Measurements from ENCODE around the gene SH2D4B.

Gene SH2D4B

GRCh38 chr10:80529604-80530003 is 8.1 kb upstream of the SH2D4B start:
- ATAC-seq = no peak
- TF ChIP-seq ZFP3 (CRISPR knock-in tag; IDR thresholded peaks at IDR 0.05) (no peak), ESRRG (CRISPR knock-in tag; IDR thresholded peaks at IDR 0.05) (no peak), SNAI2 (CRISPR knock-in tag; IDR thresholded peaks at IDR 0.05) (no peak), TCF4 (CRISPR knock-in tag; IDR thresholded peaks at IDR 0.05; ENCODE audit: borderline replicate concordance) (no peak), CREB5 (CRISPR knock-in tag; IDR thresholded peaks at IDR 0.05; ENCODE audit: low read depth) (no peak), ISL1 (CRISPR knock-in tag; IDR thresholded peaks at IDR 0.05) (no peak), ZNF565 (CRISPR knock-in tag; conservative IDR thresholded peaks at IDR 0.05; ENCODE audit: low read depth) (no peak), ARNTL (CRISPR knock-in tag; IDR thresholded peaks at IDR 0.05; ENCODE audit: borderline replicate concordance, low read depth) (no peak), BACH2 (CRISPR knock-in tag; IDR thresholded peaks at IDR 0.05; ENCODE audit: borderline replicate concordance) (no peak), OSR1 (CRISPR knock-in tag; IDR thresholded peaks at IDR 0.05) (no peak), ZNF8 (CRISPR knock-in tag; IDR thresholded peaks at IDR 0.05) (no peak), ZC3H10 (CRISPR knock-in tag; IDR thresholded peaks at IDR 0.05) (no peak), CSRNP3 (CRISPR knock-in tag; IDR thresholded peaks at IDR 0.05) (no peak), CSDC2 (CRISPR knock-in tag; IDR thresholded peaks at IDR 0.05) (no peak), GLIS3 (CRISPR knock-in tag; IDR thresholded peaks at IDR 0.05) (no peak), TSHZ2 (CRISPR knock-in tag; IDR thresholded peaks at IDR 0.05) (no peak), POU6F1 (CRISPR knock-in tag; IDR thresholded peaks at IDR 0.05; ENCODE audit: borderline replicate concordance, low read depth) (no peak)

GRCh38 chr10:80530251-80530650 is 7.5 kb upstream of the SH2D4B start:
- TF ChIP-seq PPARA (CRISPR knock-in tag; IDR thresholded peaks at IDR 0.05; ENCODE audit: borderline replicate concordance) = no peak
- TF ChIP-seq ZFP3 (CRISPR knock-in tag; IDR thresholded peaks at IDR 0.05) = no peak
- peak; percentile 80 for ATAC-seq

- TF ChIP-seq ESRRG (CRISPR knock-in tag; IDR thresholded peaks at IDR 0.05) (no peak), ARNTL (CRISPR knock-in tag; IDR thresholded peaks at IDR 0.05; ENCODE audit: borderline replicate concordance, low read depth) (no peak), PATZ1 (CRISPR knock-in tag; IDR thresholded peaks at IDR 0.05; ENCODE audit: borderline replicate concordance) (no peak), CSRNP3 (CRISPR knock-in tag; IDR thresholded peaks at IDR 0.05) (no peak), GLIS3 (CRISPR knock-in tag; IDR thresholded peaks at IDR 0.05) (no peak), CSDC2 (CRISPR knock-in tag; IDR thresholded peaks at IDR 0.05) (no peak), BACH2 (CRISPR knock-in tag; IDR thresholded peaks at IDR 0.05; ENCODE audit: borderline replicate concordance) (no peak), ZC3H10 (CRISPR knock-in tag; IDR thresholded peaks at IDR 0.05) (no peak), ISL1 (CRISPR knock-in tag; IDR thresholded peaks at IDR 0.05) (no peak), ZNF565 (CRISPR knock-in tag; conservative IDR thresholded peaks at IDR 0.05; ENCODE audit: low read depth) (no peak), POU6F1 (CRISPR knock-in tag; IDR thresholded peaks at IDR 0.05; ENCODE audit: borderline replicate concordance, low read depth) (no peak), RARB (CRISPR knock-in tag; IDR thresholded peaks at IDR 0.05) (no peak), ZFP30 (CRISPR knock-in tag; IDR thresholded peaks at IDR 0.05) (no peak), ZNF8 (CRISPR knock-in tag; IDR thresholded peaks at IDR 0.05) (no peak), TOX (CRISPR knock-in tag; IDR thresholded peaks at IDR 0.05; ENCODE audit: borderline replicate concordance) (no peak), SNAI2 (CRISPR knock-in tag; IDR thresholded peaks at IDR 0.05) (no peak), CREB5 (CRISPR knock-in tag; IDR thresholded peaks at IDR 0.05; ENCODE audit: low read depth) (no peak), OSR1 (CRISPR knock-in tag; IDR thresholded peaks at IDR 0.05) (no peak)
- ATAC-seq = no peak
Observed at GRCh38 chr10:80530816-80531215, 6.9 kb upstream of the SH2D4B start.
